Measurements from ENCODE around the gene FAM118A.

The FAM118A gene

DNA sequence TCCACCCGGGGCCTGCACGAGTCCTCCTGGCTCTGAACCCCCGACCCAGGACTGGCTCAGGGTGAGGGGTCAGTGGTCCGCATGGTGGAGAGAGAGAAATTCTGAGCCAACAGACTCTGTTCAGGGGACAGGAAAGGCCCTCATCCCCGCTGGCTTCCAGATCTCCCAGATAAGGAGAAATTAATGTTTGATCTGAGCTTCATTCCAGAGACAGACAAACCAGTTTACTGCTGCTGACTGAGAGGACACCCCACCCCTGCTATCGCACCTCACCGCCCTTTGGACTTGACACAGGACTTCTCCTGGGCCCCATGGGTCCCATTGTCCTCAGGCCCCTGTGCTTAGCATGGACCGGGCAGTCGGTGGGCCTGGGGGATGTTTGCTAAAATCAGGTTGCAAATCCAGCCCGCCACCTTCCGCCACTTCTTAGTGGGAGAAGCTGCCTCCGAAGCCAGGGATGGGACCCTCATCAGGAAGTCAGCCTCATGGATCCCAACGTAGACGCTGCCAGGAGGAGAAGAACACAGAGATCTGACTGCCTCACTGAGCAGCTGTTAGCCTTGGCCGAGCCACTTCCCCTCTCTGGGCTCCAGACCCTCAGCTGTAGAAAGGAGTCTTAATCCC lies 36.2 kb upstream of the FAM118A start:
- TF ChIP-seq GATA2 (IDR thresholded peaks at IDR 0.05; ENCODE audit: low read depth, low read length) (peak; percentile 80), GATA3 (IDR thresholded peaks at IDR 0.05; ENCODE audit: low read depth, low read length) (no peak)

DNA sequence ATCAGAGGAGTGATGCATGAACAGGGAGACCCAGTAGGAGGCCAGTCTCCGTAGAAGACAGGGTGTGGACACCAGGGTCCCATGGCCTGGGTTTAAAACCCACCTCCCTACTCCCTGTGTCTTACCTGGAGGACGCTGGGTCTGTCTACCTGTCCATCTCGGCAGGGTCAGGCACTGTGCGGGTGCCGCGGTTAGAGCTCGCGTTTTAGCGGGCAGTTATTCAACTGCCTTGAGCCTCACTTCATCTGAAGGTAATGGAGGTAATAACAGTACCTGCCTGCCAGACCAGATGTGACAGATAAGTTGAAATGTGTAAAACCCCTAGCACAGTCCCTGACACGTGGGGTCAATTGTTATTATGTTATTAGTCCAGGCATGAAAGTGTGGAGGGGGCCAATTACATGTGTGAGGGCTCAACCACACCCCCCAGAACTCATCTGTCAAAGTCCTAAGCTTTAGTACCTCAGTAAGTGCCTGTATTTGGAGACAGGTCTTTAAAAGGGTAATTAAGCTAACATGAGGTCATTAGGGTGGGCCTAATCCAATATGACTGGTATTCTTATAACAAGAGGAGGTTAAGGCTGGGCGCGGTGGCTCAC lies 33.1 kb upstream of the FAM118A start:
- TF ChIP-seq GATA2 (IDR thresholded peaks at IDR 0.05; ENCODE audit: low read depth, low read length) (no peak), GATA3 (IDR thresholded peaks at IDR 0.05; ENCODE audit: low read depth, low read length) (no peak)

GRCh38 chr22:45278125-45278524 lies 31.6 kb upstream of the FAM118A start:
- TF ChIP-seq GATA3 (IDR thresholded peaks at IDR 0.05; ENCODE audit: low read depth, low read length) = no peak
- TF ChIP-seq GATA2 (IDR thresholded peaks at IDR 0.05; ENCODE audit: low read depth, low read length) = no peak

GRCh38 chr22:45280587-45280980 lies 29.1 kb upstream of the FAM118A start:
- TF ChIP-seq GATA2 (IDR thresholded peaks at IDR 0.05; ENCODE audit: low read depth, low read length) (0 out of 2 replicates have a peak, but pooled peaks have one; percentile 8), GATA3 (IDR thresholded peaks at IDR 0.05; ENCODE audit: low read depth, low read length) (no peak)

DNA sequence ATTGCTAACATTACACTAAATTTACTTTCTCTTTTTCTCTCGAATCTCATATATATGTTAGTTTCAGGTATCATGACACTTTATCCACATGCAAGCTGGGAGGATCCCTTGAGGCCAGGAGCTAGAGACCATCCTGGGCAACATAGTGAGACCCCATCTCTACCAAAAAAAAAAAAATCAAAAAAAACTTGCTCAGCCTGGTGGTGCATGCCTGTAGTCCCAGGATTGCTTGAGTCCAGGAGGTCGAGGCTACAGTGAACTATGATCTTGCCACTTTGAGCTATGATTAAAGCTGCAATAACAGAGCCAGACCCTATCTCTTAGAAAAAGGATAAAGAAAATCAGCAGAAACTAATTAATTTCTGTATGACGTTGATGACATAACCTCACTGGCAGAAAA lies 28.7 kb upstream of the FAM118A start:
- no peak for TF ChIP-seq GATA2 (IDR thresholded peaks at IDR 0.05; ENCODE audit: low read depth, low read length)
- TF ChIP-seq GATA3 (IDR thresholded peaks at IDR 0.05; ENCODE audit: low read depth, low read length) = no peak

DNA sequence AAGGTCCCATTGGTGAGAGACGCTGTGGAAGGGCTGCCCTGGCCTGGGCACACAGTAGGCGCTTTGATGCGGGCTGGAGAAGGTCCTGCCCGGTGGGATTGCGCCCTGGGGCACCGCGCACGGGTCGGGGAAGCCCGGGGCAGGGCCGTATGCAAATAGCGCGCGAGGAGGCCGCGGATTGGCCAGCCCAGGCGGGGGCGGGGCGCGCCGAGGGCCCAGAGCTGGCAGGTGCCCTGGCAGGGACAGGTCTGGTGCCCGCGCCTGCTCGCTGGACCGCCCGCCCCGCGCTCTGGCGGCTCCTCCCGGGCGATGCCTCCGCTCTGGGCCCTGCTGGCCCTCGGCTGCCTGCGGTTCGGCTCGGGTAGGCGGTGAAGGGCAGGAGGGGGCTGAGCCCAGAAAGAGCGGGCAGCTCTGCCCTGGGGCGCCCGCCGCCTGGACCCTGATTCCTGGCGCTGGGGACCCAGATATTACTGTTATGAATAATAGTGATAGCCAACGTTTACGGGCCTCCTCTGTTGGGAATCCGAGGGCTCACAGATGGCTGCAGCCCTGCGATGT lies 24.9 kb upstream of the FAM118A start, which contains the start of gene UPK3A:
UPK3A (plus strand) TSS at position 245 of the 558 bp plus-strand sequence; CDS start at position 310, 65 bp downstream.
- TF ChIP-seq GATA2 (IDR thresholded peaks at IDR 0.05; ENCODE audit: low read depth, low read length) (no peak), GATA3 (IDR thresholded peaks at IDR 0.05; ENCODE audit: low read depth, low read length) (no peak)

DNA sequence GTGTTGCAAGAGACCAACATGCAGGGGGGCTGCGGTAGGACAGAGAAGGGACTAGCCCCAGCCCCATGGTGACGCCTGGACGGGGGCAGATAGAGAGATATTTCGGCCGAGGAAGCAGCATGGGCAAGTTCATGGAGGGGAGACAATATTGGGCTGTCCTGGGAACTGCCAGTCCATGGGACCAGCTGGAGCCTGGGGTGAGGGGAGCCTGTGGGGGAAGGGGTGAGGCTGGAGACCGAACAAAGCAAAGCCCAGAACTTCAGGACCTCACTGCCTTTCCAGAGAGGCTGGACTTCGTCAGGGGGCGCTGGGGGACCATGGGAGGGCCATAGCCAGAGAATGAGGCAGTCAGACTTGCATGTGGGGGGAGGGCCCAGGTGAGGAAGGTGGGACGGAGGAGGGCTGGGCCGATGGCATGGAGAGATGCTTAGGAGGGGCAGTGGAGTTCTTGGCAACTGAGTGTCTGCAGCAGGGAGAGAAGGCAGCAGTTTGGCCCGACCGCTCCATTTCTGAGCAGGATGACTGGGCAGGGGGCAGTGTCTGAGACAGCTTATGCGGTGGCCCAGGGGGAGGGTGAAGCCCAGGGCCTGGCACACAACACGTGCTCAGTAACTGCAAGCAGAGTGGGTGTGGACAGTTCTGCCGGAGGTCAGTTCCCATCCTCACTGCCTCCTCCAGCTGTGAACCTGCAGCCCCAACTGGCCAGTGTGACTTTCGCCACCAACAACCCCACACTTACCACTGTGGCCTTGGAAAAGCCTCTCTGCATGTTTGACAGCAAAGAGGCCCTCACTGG lies 24.3 kb upstream of the FAM118A start:
- TF ChIP-seq GATA3 (IDR thresholded peaks at IDR 0.05; ENCODE audit: low read depth, low read length) (no peak), GATA2 (IDR thresholded peaks at IDR 0.05; ENCODE audit: low read depth, low read length) (no peak)

DNA sequence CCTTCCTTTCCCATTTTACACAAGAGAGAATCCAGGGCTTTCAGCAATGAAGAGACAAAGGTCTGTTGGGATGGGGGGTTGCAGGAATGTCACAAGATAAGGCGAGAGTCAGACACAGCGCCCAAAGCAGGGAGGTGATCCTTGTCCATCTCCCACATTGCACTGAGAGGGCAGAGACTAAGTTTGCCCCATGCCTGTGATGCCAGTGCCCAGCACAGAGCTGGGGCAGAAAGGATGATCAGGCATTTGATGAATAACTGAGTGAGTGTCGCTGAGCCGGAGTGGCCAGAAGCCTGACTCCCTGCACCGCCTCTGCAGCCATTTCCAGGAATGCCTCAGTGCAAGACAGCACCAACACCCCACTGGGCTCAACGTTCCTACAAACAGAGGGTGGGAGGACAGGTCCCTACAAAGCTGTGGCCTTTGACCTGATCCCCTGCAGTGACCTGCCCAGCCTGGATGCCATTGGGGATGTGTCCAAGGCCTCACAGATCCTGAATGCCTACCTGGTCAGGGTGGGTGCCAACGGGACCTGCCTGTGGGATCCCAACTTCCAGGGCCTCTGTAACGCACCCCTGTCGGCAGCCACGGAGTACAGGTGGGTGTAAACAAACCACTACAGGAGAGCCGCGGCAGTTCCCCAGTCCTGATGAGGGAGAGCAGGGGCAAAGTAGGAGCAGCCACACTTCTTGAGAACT lies 22.7 kb upstream of the FAM118A start:
- no peak for TF ChIP-seq GATA2 (IDR thresholded peaks at IDR 0.05; ENCODE audit: low read depth, low read length)
- TF ChIP-seq GATA3 (IDR thresholded peaks at IDR 0.05; ENCODE audit: low read depth, low read length) = no peak

GRCh38 chr22:45290410-45290936 lies 19.3 kb upstream of the FAM118A start:
- no peak for TF ChIP-seq GATA3 (IDR thresholded peaks at IDR 0.05; ENCODE audit: low read depth, low read length)
- TF ChIP-seq GATA2 (IDR thresholded peaks at IDR 0.05; ENCODE audit: low read depth, low read length) = no peak

DNA sequence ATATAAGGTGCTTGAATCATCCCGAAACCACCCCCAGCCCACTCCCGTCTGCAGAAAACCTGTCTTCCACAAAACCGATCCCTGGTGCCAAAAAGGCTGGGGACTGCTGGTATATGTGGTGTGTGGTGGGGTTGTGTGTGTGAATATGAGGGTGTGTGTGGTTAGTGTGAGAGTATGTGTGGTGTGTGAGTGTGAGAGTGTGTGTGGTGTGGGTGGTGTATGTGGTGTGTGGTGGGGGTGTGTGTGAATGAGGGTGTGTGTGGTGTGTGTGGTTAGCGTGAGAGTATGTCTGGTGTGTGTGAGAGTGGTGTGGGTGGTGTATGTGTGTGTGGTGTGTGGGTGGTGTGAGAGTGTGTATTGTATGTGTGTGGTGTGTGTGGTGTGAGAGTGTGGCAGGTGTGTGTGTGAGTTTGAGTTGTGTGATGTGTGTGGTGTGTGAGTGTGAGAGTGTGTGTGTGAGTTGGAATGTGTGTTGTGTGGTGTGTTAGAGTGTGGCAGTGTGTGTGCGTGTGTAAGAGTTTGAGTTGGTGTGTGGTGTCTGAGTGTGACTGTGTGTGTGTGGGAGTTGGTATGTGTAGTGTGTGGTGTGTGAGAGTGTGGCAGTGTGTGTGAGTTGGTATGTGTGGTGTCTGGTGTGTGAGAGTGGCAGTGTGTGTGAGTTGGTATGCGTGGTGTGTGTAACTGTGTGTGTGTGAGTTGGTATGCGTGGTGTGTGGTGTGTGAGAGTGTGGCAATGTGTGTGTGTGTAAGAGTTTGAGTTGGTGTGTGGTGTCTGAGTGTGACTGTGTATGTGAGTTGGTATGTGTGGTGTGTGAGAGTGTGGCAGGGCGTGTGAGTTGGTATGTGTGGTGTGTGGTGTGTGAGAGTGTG lies 18.4 kb upstream of the FAM118A start:
- no peak for TF ChIP-seq GATA2 (IDR thresholded peaks at IDR 0.05; ENCODE audit: low read depth, low read length)
- TF ChIP-seq GATA3 (IDR thresholded peaks at IDR 0.05; ENCODE audit: low read depth, low read length) = no peak

DNA sequence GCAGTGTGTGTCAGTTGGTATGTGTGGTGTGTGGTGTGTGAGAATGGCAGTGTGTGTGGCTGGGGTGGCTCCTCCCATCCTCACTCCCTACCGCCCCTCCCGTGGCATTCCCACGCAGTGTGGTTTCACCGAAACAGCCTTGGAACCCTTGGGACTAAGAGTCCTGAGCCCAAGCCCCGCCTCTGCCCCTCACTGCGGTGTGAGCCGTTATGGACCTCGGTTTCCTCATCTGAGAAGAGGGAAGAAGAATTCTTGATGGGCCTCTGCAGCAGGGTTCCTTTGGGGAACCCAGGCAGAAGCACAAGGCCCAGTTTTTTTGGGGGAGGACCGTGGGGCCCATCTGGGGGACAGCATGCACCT lies 17.8 kb upstream of the FAM118A start:
- TF ChIP-seq GATA2 (IDR thresholded peaks at IDR 0.05; ENCODE audit: low read depth, low read length) (no peak), GATA3 (IDR thresholded peaks at IDR 0.05; ENCODE audit: low read depth, low read length) (no peak)

- TF ChIP-seq GATA2 (IDR thresholded peaks at IDR 0.05; ENCODE audit: low read depth, low read length) (no peak), GATA3 (IDR thresholded peaks at IDR 0.05; ENCODE audit: low read depth, low read length) (no peak)
Measured at GRCh38 chr22:45292731-45293442, 16.8 kb upstream of the FAM118A start.

All from SH-SY5Y (cell line).